Forelimb muscle (tissue), 1 donor: ENCODE measurements around the gene INSYN1. TPM values are rescaled to one million over a fixed set of nuclear protein-coding genes. Genes with fewer than 3 reads are reported as not detected.
"Not testable (repeated sequence)": the region's sequence is repeated elsewhere in the genome, so short reads cannot be mapped to it uniquely, and the experiment has no call there.

ENCODE experiments used
- DNase-seq: peaks from one replicate; pipeline ENCODE4 v3.0.0-alpha.2; 2013; ENCODE audit warnings: low read depth
- polyA plus RNA-seq: library from polyadenylated mRNA; unstranded; fragments of 120-200 nt; gene quantifications from one replicate; pipeline ENCODE4 v1.2.1, GENCODE V29; 2013; ENCODE audit not compliant: insufficient read length

INSYN1 gene
- polyA plus RNA-seq, 1 donor: 5.2 TPM

DNA sequence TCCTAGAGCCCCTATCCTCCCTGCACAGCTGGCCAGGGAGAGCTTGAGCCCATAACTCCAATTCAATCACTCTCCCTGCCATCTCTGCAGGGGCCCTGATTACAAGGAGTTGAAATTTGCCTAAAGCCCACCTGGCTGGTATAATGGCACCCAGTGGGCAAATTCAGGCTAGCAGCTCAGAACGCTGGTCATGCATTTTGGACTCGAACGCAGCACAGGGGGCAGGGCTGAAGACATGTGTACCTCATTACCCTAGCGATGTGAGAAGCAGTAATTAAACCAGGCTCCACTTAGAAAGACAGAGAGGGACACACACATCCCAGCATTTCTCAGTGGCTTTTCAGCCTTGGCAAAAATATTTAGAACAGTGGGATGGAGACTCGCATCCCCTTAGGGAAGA is 3.2 kb downstream of the INSYN1 start:
- DNase-seq: no peak

DNA sequence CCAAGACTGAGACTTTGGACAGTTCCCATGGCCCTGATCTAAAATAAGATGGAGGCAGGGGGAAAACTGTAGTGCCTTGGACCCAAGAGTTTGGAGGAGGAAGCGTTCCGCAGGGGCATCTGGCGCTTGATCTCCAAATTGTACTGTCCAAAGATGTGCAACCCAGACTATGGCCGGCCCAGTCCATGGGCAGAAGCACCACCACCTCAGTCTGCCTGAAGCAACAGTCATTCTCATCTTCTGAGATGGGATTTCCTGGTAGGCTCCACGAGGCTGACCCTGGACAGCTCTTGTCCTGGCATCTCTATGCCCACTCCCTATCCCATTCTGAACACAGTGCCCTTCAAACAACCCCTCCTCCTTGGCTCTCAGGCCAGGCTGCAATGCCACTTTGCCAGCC is 3.6 kb downstream of the INSYN1 start:
- no peak for DNase-seq

GRCh38 chr15:73748730-73749129 is 4.4 kb downstream of the INSYN1 start:
- DNase-seq: no peak

- DNase-seq: no peak
These were observed 5.1 kb downstream of the INSYN1 start for GRCh38 chr15:73747847-73748590.

DNA sequence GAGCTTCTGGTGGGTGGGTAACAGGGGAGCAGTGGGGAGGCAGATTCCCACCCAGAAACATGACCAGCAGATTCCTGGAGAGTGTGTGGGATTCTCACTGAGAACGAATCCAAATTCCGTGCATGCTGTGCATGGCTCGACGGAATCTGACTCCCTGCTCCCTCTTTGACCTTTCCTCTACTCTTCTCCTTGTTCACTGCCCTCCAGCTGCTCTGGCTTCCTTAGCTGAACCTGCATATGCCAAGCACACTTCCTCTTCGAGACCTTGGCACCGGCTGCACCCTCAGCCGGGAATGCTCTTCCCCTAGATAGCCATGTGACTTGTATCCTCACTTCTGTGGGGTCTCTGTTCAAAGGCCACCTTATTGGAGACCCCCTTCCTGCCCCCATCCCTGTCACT is 6.3 kb downstream of the INSYN1 start:
- DNase-seq: no peak

- no peak for DNase-seq
These were observed 6.9 kb downstream of the INSYN1 start for GRCh38 chr15:73746261-73746660.

DNA sequence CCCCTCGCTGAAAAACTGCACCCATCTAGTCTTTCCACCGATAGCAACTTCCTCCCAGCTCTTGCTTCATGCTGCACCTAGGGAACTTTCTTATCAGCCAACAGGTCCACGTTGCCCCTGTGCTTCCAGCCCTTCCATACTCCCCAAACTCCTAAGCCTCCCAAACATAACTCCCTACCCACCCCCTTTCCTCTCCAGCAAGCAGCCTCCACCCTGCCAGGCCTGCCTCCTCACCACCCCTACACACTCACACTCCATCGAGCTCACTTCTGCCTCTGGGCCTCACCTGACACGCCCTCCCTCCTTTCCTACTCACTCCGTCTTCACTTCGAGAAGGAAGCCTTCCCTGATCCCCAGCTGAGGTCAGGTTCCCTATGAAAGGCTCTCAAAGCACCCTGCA is 8.1 kb downstream of the INSYN1 start:
- DNase-seq: no peak

DNA sequence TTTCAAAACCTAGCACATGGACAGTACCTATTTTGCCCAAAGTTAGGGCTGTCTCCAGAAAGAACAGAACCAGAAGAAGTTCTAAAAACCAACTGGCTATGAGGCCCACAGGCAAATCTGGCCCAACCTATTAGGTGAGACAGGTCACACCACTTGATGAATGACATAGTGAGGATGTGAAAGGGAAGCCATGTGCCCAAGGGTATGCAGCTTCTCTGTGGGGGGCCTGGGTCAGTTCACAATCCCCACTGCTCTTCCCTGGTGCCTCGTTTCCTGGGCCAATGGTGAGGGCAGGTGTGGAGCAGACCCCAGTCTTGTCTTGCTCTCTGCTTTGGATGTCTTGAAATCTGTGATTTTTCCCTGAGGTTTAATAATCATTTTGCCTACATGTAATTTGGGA is 8.9 kb downstream of the INSYN1 start:
- DNase-seq: no peak

GRCh38 chr15:73741321-73741836 is 11.8 kb downstream of the INSYN1 start:
- DNase-seq: no peak

DNA sequence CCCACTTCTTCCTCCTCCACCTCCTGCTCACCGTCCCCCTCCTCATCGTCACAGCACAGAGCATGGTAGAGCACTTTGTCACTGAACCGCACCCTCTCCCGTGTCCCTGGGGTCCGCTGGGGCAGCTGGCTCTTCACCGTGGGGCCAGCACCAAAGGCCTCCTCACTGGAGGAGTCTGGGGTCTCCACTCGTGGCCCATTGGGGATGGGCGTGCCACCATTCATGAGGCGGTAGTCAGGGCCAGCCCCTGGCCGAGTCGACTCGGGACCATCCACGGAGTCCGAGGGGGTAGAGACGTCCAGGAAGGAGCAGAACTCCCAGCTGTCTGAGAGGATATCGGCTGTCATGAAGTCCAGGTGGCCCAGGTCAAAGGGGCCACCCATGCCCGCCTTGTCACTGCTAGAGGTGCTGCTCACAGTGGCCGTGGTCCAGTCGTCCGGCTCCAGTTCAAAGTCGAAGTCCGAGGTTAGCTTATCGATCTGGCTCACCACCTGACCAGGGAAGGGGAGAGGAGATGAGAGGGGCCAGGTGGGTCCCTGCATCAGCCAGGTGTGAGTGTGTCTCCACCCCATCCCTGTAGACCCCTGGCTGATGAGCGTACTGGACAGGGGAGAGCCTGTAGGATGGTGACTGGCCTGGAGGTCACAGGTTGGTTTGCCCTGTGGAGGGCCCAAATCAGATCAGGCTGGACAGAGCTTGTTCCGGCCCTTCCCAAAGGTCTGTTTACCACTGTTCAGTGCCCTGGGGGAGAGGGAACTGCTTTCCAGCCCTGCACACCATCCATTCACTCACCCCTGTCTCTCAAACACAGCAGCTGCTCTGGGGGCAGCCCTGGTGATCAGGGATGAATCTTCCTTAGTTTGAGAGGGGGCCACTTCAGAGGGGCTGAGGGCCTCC is 12.8 kb downstream of the INSYN1 start:
- DNase-seq: no peak

- no peak for DNase-seq
These were observed 15.6 kb downstream of the INSYN1 start for GRCh38 chr15:73737535-73737934.

DNA sequence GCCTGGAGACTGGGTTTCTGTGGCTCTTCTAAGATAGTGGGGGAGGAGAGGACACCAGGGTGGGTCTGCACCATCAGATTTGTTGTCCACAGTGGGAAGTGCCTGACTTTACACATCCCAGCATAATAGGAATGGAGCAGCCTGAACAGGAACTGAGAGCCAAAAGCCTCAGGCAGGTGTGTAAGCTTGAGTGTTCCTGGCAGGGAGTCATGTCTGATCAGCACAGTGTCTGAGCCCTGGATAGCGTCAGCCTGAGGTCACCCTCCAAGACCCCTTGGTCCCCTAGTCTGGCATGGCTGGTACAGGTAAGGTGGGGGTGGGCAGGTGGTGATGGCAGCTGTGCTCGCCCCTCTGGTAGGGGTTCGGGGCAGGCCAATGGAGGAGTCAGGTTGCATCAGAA is 20.2 kb downstream of the INSYN1 start:
- DNase-seq: no peak

GRCh38 chr15:73732051-73732450 is 21.1 kb downstream of the INSYN1 start:
- DNase-seq: not testable (repeated sequence)

DNA sequence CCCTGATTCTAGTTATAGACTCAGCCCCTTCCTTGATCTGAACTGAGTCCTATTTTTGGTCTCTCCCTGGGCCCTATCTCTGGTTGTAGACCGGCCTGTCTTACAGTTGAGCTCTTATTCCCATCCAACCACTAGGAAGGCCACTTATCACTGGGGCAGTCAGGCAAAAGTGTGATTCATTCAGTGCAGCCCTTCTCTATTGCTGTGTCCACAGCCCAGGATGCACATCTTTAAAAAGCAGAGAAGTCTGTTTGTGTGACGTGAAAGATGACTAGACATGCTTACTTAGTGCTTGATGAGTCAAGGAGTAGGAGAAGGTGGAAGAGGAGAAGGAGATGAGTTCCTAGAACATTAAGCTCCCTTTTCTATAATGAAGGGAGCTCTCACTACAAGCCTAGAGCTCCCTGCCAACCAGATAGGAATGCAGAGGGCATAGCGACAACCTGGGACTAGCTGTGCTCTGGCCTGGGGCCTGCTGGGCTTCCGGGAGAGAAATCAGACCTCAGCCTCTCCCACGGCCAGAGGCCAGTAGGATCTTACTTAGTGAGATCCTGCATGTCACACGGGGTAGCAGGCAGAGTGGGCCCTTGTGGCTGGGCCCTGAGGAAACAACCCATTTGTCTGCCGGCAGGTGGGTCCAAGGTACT is 25.7 kb downstream of the INSYN1 start:
- DNase-seq: no peak

DNA sequence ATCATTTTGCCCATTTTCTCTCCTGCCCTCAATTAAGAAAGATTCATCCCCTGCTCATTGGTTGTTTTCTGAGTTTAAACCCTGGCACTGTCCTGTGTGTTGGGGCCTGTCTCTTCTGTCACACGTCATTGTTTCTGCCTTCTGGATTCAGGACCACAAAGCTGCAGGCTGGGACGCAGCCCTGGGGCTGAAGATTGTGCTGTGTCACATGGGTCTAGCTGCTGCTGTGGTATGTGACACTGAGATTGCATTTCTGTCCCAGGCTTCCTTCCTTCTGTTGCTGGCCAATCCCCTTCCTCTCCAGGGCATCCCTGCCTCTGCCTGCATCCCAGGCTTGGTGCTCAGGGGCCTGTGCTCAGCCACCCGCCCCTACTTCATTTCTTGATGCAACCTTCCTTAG is 28.9 kb downstream of the INSYN1 start:
- DNase-seq: no peak

GRCh38 chr15:73723191-73723590 is 30.0 kb downstream of the INSYN1 start:
- DNase-seq: no peak

- no peak for DNase-seq
These were observed 30.7 kb downstream of the INSYN1 start for GRCh38 chr15:73722425-73722824.

GRCh38 chr15:73718694-73719093 is 34.5 kb downstream of the INSYN1 start:
- no peak for DNase-seq

- no peak for DNase-seq
These were observed 35.3 kb downstream of the INSYN1 start for GRCh38 chr15:73717802-73718201.

DNA sequence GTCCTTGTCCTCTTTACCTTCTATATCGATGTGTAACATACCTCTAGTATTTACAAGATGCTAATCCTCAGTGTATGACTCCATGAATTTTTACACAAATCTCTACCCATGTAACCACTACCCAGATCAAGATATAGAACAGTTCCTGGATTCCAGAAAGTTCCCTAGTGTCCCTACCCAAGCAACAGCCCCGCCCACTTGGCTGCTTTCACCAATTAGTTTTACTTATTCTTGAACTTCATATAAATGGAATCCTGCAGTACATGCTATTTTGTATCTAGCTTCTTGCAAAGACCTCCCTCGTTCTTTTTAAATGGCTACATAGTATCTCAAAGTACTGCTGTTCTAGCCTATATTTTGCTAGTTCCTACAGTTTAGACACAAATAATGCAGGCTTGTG is 35.9 kb downstream of the INSYN1 start:
- DNase-seq: no peak

DNA sequence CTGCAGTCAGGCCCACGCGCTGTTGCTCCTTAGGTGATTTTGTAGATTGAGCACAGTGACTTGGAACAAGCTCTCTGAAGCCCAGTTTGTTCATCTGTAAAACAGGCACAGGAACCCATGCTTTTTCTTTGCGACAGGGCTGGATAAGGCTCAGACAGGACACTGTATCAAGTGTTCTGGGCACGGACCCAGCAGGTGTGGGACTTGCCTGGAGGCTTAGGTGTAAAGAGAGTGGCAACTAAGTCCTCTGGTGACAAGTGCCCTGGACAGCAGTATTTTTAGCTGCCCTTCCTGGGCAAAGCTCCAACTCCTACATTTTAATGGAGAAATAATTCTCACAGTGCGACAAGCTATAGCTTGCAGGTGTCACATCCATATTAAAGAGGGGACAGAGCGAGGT is 36.7 kb downstream of the INSYN1 start:
- no peak for DNase-seq

- no peak for DNase-seq
These were observed 37.7 kb downstream of the INSYN1 start for GRCh38 chr15:73715417-73715816.
